ENCODE measurements around the gene PHF13. TPM values are rescaled to one million over a fixed set of nuclear protein-coding genes. Genes with fewer than 3 reads are reported as not detected.

PHF13 gene
- total RNA-seq (2021; fragmentation: NEBNext Ultra II Directional; extraction: Animal tissue kit (Norgen Biotek cat#: 25700)), result 10 to 100 TPM; 18.0 to 19.9 (median 19.0) TPM
- long read RNA-seq, transcript PHF13-201 (4 exons, 3,681 nt), result major isoform, 11 of 13 reads
- long read RNA-seq, partial matches to known transcripts, result 2 of 13 reads
- long read RNA-seq, other reads (novel, unspliced or antisense), result 0 of 13 reads

- DNase-seq, result peak; percentile 99
- Mint-ChIP-seq H3K27ac (peak within 1 kb of the TSS; percentile 83), H3K4me1 (ENCODE audit: low read depth) (peaks cover 36% of the 10 kb centered on the region), H3K36me3 (ENCODE audit: low read depth) (0 out of 2 replicates have a peak, but pooled peaks cover 3% of the 10 kb centered on the region), H3K9me3 (no peaks in the 10 kb centered on the region), H3K4me3 (peak within 1 kb of the TSS; percentile 95), H3K27me3 (ENCODE audit: insufficient read depth) (no peaks in the 10 kb centered on the region; the same call in 1 of the 2 replicates)
- no peak; the same call in 1 of the 2 replicates for TF ChIP-seq CTCF (IDR thresholded peaks at IDR 0.05)
Measured at GRCh38 chr1:6613361-6614018, at the start of gene PHF13. PHF13 (plus strand) TSS chr1:6613731; CDS start chr1:6614067, 336 bp downstream.

- H3K27ac Mint-ChIP-seq, result no peak overlapping the region
- peaks cover 15% of the 10 kb centered on the region for H3K36me3 Mint-ChIP-seq (ENCODE audit: low read depth)
- DNase-seq, result no peak
- no peaks in the 10 kb centered on the region; the same call in 1 of the 2 replicates for H3K4me1 Mint-ChIP-seq (ENCODE audit: low read depth)
- peaks cover 38% of the 10 kb centered on the region for H3K27me3 Mint-ChIP-seq (ENCODE audit: insufficient read depth)
- TF ChIP-seq CTCF (IDR thresholded peaks at IDR 0.05), result no peak
- H3K9me3 Mint-ChIP-seq, result peaks cover 14% of the 10 kb centered on the region
- H3K4me3 Mint-ChIP-seq, result peak overlapping the region; percentile 41; the same call in 1 of the 2 replicates
Measured at GRCh38 chr1:6569033-6569432, 44.5 kb upstream of the PHF13 start.

- H3K27ac Mint-ChIP-seq, result no peak overlapping the region
Measured at GRCh38 chr1:6570100-6570499, 43.4 kb upstream of the PHF13 start.

GRCh38 chr1:6570987-6571386 is 42.5 kb upstream of the PHF13 start:
- Mint-ChIP-seq H3K36me3 (ENCODE audit: low read depth) (peaks cover 15% of the 10 kb centered on the region), H3K9me3 (peaks cover 14% of the 10 kb centered on the region), H3K27me3 (ENCODE audit: insufficient read depth) (peaks cover 40% of the 10 kb centered on the region), H3K4me3 (no peak overlapping the region), H3K4me1 (ENCODE audit: low read depth) (no peaks in the 10 kb centered on the region; the same call in 1 of the 2 replicates), H3K27ac (no peak overlapping the region)
- DNase-seq, result no peak
- TF ChIP-seq CTCF (IDR thresholded peaks at IDR 0.05), result no peak

More at GRCh38 chr1:6570100-6570499, 43.4 kb upstream of the PHF13 start:
- Mint-ChIP-seq H3K9me3 (peaks cover 14% of the 10 kb centered on the region), H3K27me3 (ENCODE audit: insufficient read depth) (peaks cover 40% of the 10 kb centered on the region), H3K4me1 (ENCODE audit: low read depth) (no peaks in the 10 kb centered on the region; the same call in 1 of the 2 replicates), H3K36me3 (ENCODE audit: low read depth) (peaks cover 15% of the 10 kb centered on the region), H3K4me3 (no peak overlapping the region)
- DNase-seq, result no peak
- TF ChIP-seq CTCF (IDR thresholded peaks at IDR 0.05), result no peak

- DNase-seq, result no peak
- no peak overlapping the region for H3K4me3 Mint-ChIP-seq
- peaks cover 14% of the 10 kb centered on the region for H3K9me3 Mint-ChIP-seq
- peaks cover 15% of the 10 kb centered on the region for H3K36me3 Mint-ChIP-seq (ENCODE audit: low read depth)
- H3K27me3 Mint-ChIP-seq (ENCODE audit: insufficient read depth), result peaks cover 40% of the 10 kb centered on the region
- no peaks in the 10 kb centered on the region; the same call in 1 of the 2 replicates for H3K4me1 Mint-ChIP-seq (ENCODE audit: low read depth)
- H3K27ac Mint-ChIP-seq, result no peak overlapping the region
- no peak for TF ChIP-seq CTCF (IDR thresholded peaks at IDR 0.05)
Measured at GRCh38 chr1:6572653-6573383, 40.7 kb upstream of the PHF13 start.
